ENCODE measurements around the gene BIN2. TPM values are rescaled to one million over a fixed set of nuclear protein-coding genes. Genes with fewer than 3 reads are reported as not detected.

The BIN2 gene
- total RNA-seq, 1 experiment from 2014 or later: 0.20 TPM

DNA sequence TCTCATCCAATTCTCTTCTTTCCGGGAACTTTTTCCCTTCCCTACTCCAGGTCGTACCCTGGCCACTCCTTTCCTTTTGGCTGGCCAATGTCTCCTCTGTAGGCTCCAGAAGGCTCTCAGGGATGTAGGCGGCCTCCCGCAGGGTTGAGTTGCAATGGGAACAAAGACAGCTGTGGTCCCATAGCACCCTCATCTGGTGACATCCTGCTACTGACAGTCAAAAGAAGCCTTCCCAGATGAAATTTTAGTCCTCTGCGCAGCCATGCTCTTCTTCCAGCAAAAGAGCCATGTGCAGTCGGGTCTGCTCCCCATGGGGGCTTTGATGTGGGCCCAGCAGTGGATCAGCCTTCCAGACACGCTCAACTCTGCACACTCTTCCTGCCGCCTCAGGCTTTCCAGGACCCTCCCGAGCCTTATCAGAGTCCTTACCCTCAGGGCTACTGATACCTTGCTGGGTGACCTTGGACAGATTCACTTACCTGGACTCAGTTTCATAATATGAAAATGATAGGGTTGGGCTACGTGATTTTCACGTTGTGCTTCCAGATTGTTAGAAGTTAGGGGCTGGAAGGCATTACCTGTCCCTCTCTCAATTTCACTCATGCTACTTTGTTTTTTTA, 28.0 kb upstream of the BIN2 start:
- ChIA-PET CTCF (interaction anchor here (0.6 to 4.0 kb wide), 11 partner anchors 10 to 326 kb away, joined by 3 to 39 read pairs (median 4); partner anchors contain the start of genes GALNT6, POU6F1, SLC11A2 and SMAGP), POLR2A (no interaction called here)
- Mint-ChIP-seq H3K4me3 (no peak overlapping the region), H3K9me3 (no peaks in the 10 kb centered on the region), H3K27ac (no peak overlapping the region), H3K36me3 (peaks cover 1% of the 10 kb centered on the region; the same call in 1 of the 2 replicates), H3K27me3 (ENCODE audit: low read depth) (no peaks in the 10 kb centered on the region; the same call in 1 of the 2 replicates), H3K4me1 (peaks cover 10% of the 10 kb centered on the region)
- TF ChIP-seq, protein P1, sequence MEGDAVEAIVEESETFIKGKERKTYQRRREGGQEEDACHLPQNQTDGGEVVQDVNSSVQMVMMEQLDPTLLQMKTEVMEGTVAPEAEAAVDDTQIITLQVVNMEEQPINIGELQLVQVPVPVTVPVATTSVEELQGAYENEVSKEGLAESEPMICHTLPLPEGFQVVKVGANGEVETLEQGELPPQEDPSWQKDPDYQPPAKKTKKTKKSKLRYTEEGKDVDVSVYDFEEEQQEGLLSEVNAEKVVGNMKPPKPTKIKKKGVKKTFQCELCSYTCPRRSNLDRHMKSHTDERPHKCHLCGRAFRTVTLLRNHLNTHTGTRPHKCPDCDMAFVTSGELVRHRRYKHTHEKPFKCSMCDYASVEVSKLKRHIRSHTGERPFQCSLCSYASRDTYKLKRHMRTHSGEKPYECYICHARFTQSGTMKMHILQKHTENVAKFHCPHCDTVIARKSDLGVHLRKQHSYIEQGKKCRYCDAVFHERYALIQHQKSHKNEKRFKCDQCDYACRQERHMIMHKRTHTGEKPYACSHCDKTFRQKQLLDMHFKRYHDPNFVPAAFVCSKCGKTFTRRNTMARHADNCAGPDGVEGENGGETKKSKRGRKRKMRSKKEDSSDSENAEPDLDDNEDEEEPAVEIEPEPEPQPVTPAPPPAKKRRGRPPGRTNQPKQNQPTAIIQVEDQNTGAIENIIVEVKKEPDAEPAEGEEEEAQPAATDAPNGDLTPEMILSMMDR (IDR thresholded peaks at IDR 0.05): peak; percentile 74
- no peak for TF ChIP-seq NFATC4 (CRISPR knock-in tag; IDR thresholded peaks at IDR 0.05)
- TF ChIP-seq JAZF1 (CRISPR knock-in tag; IDR thresholded peaks at IDR 0.05): no peak
- no peak for TF ChIP-seq TP53 (CRISPR knock-in tag; IDR thresholded peaks at IDR 0.05)
- TF ChIP-seq, protein P2, sequence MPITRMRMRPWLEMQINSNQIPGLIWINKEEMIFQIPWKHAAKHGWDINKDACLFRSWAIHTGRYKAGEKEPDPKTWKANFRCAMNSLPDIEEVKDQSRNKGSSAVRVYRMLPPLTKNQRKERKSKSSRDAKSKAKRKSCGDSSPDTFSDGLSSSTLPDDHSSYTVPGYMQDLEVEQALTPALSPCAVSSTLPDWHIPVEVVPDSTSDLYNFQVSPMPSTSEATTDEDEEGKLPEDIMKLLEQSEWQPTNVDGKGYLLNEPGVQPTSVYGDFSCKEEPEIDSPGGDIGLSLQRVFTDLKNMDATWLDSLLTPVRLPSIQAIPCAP (CRISPR knock-in tag; IDR thresholded peaks at IDR 0.05): no peak
- DNase-seq (ENCODE audit: low spot score) (peak; percentile 84), ATAC-seq (peak; percentile 97)

DNA sequence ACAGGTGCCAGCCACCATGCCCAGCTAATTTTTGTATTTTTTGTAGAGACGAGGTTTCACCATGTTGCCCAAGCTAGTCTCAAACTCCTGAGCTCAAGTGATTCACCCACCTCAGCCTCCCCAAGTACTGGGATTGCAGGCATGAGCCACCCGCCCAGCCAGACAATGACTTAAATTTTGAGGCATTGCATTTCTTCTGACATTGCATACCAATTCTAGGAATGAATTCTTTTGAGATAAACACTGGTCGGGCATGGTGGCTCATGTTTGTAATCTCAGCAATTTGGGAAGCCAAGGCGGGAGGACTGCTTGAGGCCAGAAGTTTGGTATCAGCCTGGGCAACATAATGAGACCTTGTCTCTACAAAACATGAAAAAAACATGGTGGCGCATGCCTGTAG, 25.1 kb upstream of the BIN2 start:
- no peaks in the 10 kb centered on the region for H3K36me3 Mint-ChIP-seq
- CTCF ChIA-PET: interaction anchor here (3.4 to 4.0 kb wide), 2 partner anchors 8 to 79 kb away, joined by 30 to 39 read pairs; partner anchors contain the start of gene SMAGP
- H3K27me3 Mint-ChIP-seq (ENCODE audit: low read depth): no peaks in the 10 kb centered on the region; the same call in 1 of the 2 replicates
- DNase-seq (ENCODE audit: low spot score) (no peak), ATAC-seq (no peak)
- no peaks in the 10 kb centered on the region for H3K9me3 Mint-ChIP-seq
- POLR2A ChIA-PET: interaction anchor here (0.6 kb wide), 1 partner anchor 317 kb away, joined by 3 read pairs; no protein-coding TSS in a partner anchor
- H3K27ac Mint-ChIP-seq: no peak overlapping the region
- H3K4me1 Mint-ChIP-seq: peaks cover 13% of the 10 kb centered on the region
- TF ChIP-seq, protein P3, sequence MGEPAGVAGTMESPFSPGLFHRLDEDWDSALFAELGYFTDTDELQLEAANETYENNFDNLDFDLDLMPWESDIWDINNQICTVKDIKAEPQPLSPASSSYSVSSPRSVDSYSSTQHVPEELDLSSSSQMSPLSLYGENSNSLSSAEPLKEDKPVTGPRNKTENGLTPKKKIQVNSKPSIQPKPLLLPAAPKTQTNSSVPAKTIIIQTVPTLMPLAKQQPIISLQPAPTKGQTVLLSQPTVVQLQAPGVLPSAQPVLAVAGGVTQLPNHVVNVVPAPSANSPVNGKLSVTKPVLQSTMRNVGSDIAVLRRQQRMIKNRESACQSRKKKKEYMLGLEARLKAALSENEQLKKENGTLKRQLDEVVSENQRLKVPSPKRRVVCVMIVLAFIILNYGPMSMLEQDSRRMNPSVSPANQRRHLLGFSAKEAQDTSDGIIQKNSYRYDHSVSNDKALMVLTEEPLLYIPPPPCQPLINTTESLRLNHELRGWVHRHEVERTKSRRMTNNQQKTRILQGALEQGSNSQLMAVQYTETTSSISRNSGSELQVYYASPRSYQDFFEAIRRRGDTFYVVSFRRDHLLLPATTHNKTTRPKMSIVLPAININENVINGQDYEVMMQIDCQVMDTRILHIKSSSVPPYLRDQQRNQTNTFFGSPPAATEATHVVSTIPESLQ (CRISPR knock-in tag; IDR thresholded peaks at IDR 0.05): no peak
- H3K4me3 Mint-ChIP-seq: no peak overlapping the region

DNA sequence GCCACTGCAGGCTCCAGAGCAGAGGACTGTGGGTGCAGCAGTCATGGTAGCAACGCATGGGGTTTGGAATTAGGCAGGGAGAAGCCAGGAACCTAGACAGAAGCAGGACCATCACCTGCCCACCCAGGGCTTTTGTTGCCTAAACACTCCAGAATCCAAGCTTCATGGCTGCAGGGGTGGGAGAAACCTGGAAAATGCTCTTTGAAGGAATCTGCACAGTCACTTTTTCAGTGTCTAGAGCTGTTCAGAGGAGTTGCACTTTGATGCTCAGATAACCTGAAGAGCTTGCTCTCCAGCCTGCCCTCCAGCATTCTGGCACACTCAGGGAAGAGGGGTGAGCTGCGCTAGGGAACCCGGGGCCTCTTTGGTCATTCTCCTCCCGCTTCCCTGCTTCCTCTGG, 24.1 kb upstream of the BIN2 start:
- H3K4me1 Mint-ChIP-seq: peaks cover 13% of the 10 kb centered on the region

More for the DNA sequence above, 24.1 kb upstream of the BIN2 start:
- no peaks in the 10 kb centered on the region for H3K9me3 Mint-ChIP-seq
- no peak for DNase-seq (ENCODE audit: low spot score)
- no peak overlapping the region for H3K27ac Mint-ChIP-seq
- ChIA-PET POLR2A (no interaction called here), CTCF (interaction anchor here (1.2 kb wide), 1 partner anchor 79 kb away, joined by 4 read pairs; no protein-coding TSS in a partner anchor)
- no peaks in the 10 kb centered on the region for H3K36me3 Mint-ChIP-seq
- TF ChIP-seq, protein P4, sequence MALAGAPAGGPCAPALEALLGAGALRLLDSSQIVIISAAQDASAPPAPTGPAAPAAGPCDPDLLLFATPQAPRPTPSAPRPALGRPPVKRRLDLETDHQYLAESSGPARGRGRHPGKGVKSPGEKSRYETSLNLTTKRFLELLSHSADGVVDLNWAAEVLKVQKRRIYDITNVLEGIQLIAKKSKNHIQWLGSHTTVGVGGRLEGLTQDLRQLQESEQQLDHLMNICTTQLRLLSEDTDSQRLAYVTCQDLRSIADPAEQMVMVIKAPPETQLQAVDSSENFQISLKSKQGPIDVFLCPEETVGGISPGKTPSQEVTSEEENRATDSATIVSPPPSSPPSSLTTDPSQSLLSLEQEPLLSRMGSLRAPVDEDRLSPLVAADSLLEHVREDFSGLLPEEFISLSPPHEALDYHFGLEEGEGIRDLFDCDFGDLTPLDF (CRISPR knock-in tag; IDR thresholded peaks at IDR 0.05): no peak
- TF ChIP-seq TEAD4 (CRISPR knock-in tag; IDR thresholded peaks at IDR 0.05) (no peak), ZNF423 (CRISPR knock-in tag; IDR thresholded peaks at IDR 0.05) (no peak), KAT7 (CRISPR knock-in tag; IDR thresholded peaks at IDR 0.05; ENCODE audit: borderline replicate concordance) (no peak), IRF2 (CRISPR knock-in tag; IDR thresholded peaks at IDR 0.05; ENCODE audit: borderline replicate concordance, low read depth) (no peak), GRHL2 (CRISPR knock-in tag; IDR thresholded peaks at IDR 0.05; ENCODE audit: insufficient replicate concordance, severe bottlenecking) (no peak)
- TF ChIP-seq, protein P5, sequence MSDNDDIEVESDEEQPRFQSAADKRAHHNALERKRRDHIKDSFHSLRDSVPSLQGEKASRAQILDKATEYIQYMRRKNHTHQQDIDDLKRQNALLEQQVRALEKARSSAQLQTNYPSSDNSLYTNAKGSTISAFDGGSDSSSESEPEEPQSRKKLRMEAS (CRISPR knock-in tag; IDR thresholded peaks at IDR 0.05): no peak
- TF ChIP-seq, protein P6, sequence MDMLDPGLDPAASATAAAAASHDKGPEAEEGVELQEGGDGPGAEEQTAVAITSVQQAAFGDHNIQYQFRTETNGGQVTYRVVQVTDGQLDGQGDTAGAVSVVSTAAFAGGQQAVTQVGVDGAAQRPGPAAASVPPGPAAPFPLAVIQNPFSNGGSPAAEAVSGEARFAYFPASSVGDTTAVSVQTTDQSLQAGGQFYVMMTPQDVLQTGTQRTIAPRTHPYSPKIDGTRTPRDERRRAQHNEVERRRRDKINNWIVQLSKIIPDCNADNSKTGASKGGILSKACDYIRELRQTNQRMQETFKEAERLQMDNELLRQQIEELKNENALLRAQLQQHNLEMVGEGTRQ (CRISPR knock-in tag; IDR thresholded peaks at IDR 0.05): no peak
- TF ChIP-seq, protein P7, sequence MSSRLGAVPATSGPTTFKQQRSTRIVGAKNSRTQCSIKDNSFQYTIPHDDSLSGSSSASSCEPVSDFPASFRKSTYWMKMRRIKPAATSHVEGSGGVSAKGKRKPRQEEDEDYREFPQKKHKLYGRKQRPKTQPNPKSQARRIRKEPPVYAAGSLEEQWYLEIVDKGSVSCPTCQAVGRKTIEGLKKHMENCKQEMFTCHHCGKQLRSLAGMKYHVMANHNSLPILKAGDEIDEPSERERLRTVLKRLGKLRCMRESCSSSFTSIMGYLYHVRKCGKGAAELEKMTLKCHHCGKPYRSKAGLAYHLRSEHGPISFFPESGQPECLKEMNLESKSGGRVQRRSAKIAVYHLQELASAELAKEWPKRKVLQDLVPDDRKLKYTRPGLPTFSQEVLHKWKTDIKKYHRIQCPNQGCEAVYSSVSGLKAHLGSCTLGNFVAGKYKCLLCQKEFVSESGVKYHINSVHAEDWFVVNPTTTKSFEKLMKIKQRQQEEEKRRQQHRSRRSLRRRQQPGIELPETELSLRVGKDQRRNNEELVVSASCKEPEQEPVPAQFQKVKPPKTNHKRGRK (CRISPR knock-in tag; IDR thresholded peaks at IDR 0.05; ENCODE audit: borderline replicate concordance): no peak
- TF ChIP-seq, protein P3 (CRISPR knock-in tag; IDR thresholded peaks at IDR 0.05): no peak
- no peak overlapping the region for H3K4me3 Mint-ChIP-seq
- no peaks in the 10 kb centered on the region; the same call in 1 of the 2 replicates for H3K27me3 Mint-ChIP-seq (ENCODE audit: low read depth)
- no peak for ATAC-seq

All from WTC11 (cell line).